Hematopoietic multipotent progenitor cell (in vitro differentiated cells): ENCODE measurements around the gene MIEN1. TPM values are rescaled to one million over a fixed set of nuclear protein-coding genes. Genes with fewer than 3 reads are reported as not detected.
"Not testable (repeated sequence)": the region's sequence is repeated elsewhere in the genome, so short reads cannot be mapped to it uniquely, and the experiment has no call there.

Source experiments
- DNase-seq, 3 donors: peaks; one replicate each; pipeline ENCODE4 v3.0.0-alpha.2; 2011 to 2015; ENCODE audit warnings: low read depth in 2 of 3, low spot score in 2 of 3
- total RNA-seq: library from RNA; depleted of rRNA; stranded (reverse); fragments of >200 nt; gene quantifications from one replicate; pipeline ENCODE4 v1.2.3, GENCODE V29; 2012

Gene MIEN1
- 16.7 TPM for total RNA-seq

DNA sequence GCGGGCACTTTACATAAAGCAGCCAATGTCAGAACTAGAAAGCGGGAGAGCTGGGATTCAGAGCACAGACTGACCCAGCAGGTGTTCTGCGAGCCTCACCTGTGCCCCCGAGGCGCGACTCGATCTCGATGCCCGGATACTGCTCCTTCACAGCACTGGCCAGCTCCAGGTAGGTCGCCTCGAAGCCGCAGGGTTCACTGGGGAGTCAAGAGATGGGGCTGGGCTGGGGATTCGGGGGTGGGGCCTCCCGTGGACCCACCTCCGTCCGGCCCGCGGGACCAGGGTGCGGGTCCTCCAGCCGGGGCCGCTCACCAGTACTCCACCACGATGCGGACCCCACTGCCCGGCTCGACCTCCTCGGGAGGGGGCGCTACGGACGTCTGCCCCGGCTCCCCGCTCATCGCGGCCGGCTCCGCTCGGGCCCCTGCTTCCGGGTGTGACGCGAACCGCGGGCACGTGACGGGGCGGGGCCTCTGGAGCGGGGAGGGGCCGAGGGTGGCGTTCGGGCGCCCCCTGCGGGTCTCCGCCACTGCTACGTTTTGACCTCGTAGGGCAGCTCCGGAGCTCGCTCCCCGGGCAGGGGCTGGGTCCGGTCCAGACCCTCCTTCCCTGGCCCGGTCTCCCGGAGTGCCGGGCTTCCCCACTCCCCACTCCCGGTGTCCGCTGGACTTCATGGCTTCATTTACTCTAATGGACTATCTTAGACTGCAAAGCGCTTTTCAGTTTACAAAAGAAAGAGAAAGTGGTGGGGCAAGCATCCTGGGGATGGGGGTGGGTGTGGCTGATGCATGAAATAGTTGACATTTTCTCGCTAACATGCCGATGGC, at the start of gene MIEN1:
MIEN1 (minus strand) TSS at position 438 of the 827 bp plus-strand sequence; CDS start at position 401, 37 bp downstream.
- DNase-seq: peak; percentile 87 to 91 (median 91)

GRCh38 chr17:39777534-39778365, 47.4 kb upstream of the MIEN1 start:
- DNase-seq: no peak

GRCh38 chr17:39776252-39776651, 45.9 kb upstream of the MIEN1 start:
- DNase-seq: no peak

GRCh38 chr17:39775031-39775430, 44.7 kb upstream of the MIEN1 start:
- no peak for DNase-seq

GRCh38 chr17:39774047-39774446, 43.7 kb upstream of the MIEN1 start:
- no peak for DNase-seq

GRCh38 chr17:39772987-39773934, 42.9 kb upstream of the MIEN1 start:
- no peak for DNase-seq

DNA sequence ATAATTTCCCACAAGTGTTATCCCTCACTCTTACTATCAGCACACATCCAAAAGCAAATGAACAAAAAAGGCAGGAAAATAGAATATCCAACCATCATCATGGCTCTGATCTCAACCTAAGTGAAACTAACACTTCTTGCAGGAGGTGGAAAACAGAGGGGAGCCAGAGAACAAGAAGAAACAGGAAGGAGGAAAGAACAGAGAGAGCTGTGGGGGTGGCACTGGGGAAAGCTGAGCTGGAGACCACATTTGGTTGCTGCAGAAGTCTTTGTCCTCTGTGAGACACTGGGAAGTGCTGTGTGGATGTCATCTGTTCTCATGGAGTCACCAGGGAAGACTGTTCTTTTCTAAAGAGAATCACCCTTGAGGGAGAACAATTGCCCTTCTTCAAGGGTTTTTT, 42.1 kb upstream of the MIEN1 start:
- no peak for DNase-seq

DNA sequence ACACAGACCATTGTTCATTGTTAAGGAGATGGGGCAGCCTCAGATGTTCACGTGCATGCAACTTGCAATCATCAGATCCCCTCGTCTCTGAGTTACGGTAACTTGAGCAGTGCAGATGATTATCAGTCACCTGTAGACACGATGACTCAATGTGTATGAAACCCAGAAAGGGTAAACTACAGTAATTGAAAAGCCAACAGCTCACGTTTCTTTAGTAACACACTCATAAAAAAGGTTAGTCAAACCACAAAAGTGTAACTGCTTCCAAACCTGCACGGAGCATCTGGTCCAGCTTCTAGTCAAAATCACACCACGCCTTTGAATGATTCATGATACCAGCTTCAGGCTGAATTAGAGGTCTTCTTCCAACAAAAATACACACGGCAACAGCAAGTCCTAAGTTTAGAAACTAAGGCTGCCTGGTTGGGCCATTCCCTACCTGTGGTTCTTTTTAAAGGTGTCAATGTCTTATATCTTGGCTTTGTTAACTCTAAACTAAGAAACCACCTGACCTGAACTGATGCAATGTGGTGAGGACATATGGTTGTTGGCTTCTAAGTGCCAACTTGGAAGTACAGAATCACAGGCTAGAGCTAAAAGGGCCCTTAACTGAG, 39.7 kb upstream of the MIEN1 start:
- no peak for DNase-seq

- DNase-seq: no peak
Measured at GRCh38 chr17:39767147-39767546, 36.8 kb upstream of the MIEN1 start.

DNA sequence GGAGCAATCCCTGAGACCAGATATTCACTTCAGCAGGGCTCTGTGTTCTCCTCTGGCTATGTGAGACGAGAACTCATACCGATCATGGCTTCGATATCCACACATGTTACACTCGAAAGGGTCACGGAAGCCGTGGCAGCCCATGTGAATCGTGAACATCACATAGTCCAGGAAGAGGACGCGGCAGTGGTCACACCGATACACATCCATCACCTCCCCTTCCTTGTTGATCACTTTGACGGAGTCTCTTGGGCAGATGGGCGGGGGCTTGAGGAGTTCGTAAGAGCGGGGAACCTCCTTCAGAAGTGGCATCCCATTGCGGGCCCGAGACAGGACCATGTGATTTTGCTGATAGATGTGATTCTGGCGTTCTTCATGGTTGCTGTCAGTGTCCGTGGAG, 35.4 kb upstream of the MIEN1 start:
- DNase-seq: no peak

DNA sequence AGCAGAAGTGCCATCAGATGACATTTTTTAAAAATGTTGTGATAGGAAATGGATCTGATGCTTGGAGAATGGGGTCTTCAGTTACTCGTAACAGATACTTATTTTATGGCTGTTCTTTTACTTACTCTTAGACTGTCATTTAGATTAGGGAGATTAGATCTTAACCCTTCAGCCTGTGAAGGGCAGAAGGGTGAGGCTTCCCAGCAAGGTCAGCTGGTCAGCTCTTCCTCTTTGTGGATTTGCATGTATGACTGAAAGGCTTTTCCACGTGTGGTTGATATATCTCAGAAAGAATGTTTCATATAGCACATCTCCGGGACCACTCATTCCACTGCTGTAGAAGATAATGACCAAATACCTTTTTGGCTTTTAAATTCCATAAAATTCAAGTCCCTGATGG, 34.8 kb upstream of the MIEN1 start:
- DNase-seq: no peak

DNA sequence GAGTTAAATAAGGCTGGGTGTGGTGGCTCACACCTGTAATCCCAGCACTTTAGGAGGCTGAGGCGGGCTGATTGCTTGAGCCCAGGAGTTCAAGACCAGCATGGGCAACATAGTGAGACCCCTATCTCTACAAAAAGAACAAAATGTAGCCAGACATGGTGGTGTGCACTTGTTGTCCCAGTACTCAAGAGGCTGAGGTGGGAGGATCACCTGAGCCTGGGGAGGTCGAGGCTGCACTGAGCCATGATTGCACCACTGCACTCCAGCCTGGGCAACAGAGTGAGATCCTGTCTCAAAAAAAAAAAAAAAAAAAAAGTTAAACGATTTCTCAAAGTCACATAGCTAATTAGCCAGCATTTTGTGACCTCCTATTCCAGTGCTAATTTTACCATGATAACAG, 33.8 kb upstream of the MIEN1 start:
- DNase-seq: not testable (repeated sequence)

- no peak for DNase-seq
Measured at GRCh38 chr17:39763051-39763820, 32.9 kb upstream of the MIEN1 start.

GRCh38 chr17:39761861-39762496, 31.6 kb upstream of the MIEN1 start:
- DNase-seq: no peak

DNA sequence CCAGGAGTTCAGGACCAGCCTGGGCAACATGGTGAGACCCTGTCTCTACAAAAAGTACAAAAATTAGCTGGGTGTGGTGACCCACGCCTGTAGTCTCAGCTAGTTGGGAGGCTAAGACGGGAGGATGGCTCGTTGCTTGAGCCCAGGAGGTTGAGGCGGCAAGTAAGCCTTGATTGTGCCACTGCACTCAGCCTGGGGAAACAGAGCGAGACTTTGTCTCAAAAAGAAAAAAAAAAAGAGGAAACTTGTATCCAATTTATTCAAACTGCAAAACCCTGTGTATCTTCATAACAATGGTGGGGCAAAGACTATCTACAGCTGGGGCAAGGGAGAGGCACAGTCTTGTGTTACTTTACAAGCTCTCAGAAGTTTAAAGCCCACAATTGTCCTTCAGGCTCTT, 28.9 kb upstream of the MIEN1 start:
- no peak for DNase-seq

DNA sequence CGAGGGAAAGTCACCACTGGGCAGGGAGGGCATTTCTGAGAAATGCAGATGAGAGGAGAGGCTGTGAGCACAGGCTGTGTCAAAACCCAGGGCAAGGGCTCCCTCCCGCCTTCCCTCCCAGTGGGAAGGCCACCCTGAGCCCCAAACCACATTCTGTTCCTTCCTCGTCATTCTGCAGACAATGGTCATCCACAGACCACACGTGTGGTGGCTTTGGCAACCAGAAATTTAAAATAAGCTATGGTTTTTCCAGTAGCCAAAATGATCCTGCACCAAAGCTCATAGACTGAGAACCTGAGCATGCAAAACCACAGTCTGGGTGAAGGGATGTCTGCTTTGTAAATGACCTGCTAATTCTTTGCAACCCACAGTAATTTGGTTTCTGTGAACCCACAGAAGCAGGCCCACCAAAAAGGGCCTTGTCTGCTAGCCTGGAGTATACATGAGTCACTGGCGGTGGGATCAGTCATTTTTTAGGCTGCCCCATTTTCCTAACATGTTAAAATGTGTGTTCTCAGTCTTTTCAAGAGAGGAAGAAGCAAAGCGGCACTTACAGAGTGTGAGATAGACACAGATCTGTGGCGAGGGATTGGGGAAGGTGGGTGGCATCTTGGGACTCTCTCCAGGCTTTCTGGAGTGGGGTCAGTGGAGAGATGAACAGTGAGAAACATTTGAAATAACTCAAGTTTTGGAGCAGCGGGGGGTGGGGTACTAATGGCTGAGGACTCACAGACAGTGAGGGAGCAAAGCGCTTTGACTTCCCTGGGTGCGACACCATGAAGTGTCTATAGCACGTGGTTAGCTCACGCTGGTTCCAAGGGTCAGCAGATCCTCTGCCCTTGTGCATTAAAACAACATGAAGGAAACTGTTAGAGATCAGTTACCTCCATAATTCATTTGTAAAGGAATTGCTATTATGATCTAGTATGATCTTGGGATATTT, 27.9 kb upstream of the MIEN1 start:
- peak in 1 of 3 donors; percentile 45 for DNase-seq

- no peak for DNase-seq
Measured at GRCh38 chr17:39757176-39757662, 26.9 kb upstream of the MIEN1 start.
